GM19035 (cell line): ENCODE data around the gene MED10.

Experiments used
- ATAC-seq: cut with Tn5 transposase; IDR thresholded peaks from one replicate; pipeline ENCODE4 v1.9.1; 2021; ENCODE audit not compliant: unreplicated experiment

Gene MED10

GRCh38 chr5:6377905-6378765 lies at the start of gene MED10:
MED10 (minus strand) TSS chr5:6378547; CDS start chr5:6378483, 64 bp downstream.
- peak; percentile 97 for ATAC-seq

- no peak for ATAC-seq
These were observed 49.3 kb upstream of the MED10 start for GRCh38 chr5:6427694-6428093.

GRCh38 chr5:6424700-6425099 lies 46.4 kb upstream of the MED10 start:
- ATAC-seq = no peak

GRCh38 chr5:6424110-6424659 lies 45.8 kb upstream of the MED10 start:
- no peak for ATAC-seq

- no peak for ATAC-seq
These were observed 45.2 kb upstream of the MED10 start for GRCh38 chr5:6423327-6424109.

GRCh38 chr5:6419340-6419852 lies 41.0 kb upstream of the MED10 start:
- ATAC-seq = no peak

- ATAC-seq = no peak
These were observed 40.4 kb upstream of the MED10 start for GRCh38 chr5:6418679-6419276.

- no peak for ATAC-seq
These were observed 39.3 kb upstream of the MED10 start for GRCh38 chr5:6417657-6418056.

- ATAC-seq = no peak
These were observed 34.5 kb upstream of the MED10 start for GRCh38 chr5:6412811-6413210.

- ATAC-seq = no peak
These were observed 32.8 kb upstream of the MED10 start for GRCh38 chr5:6411141-6411540.

GRCh38 chr5:6410421-6410820 lies 32.1 kb upstream of the MED10 start:
- ATAC-seq = no peak

- no peak for ATAC-seq
These were observed 30.5 kb upstream of the MED10 start for GRCh38 chr5:6408627-6409446.

- ATAC-seq = no peak
These were observed 29.9 kb upstream of the MED10 start for GRCh38 chr5:6408260-6408596.

- ATAC-seq = no peak
These were observed 29.4 kb upstream of the MED10 start for GRCh38 chr5:6407558-6408259.

GRCh38 chr5:6405591-6405990 lies 27.2 kb upstream of the MED10 start:
- no peak for ATAC-seq

- peak; percentile 59 for ATAC-seq
These were observed 25.8 kb upstream of the MED10 start for GRCh38 chr5:6404129-6404528.

- no peak for ATAC-seq
These were observed 25.1 kb upstream of the MED10 start for GRCh38 chr5:6403416-6403815.

- no peak for ATAC-seq
These were observed 24.6 kb upstream of the MED10 start for GRCh38 chr5:6402939-6403338.

GRCh38 chr5:6401410-6401809 lies 23.1 kb upstream of the MED10 start:
- no peak for ATAC-seq
